Trophoblast cell (in vitro differentiated cells and primary cell): ENCODE measurements around the gene TIMM8B.
"Not testable (repeated sequence)": the region's sequence is repeated elsewhere in the genome, so short reads cannot be mapped to it uniquely, and the experiment has no call there.

Experiments used
- DNase-seq, 2 donors: peaks; one replicate each; pipeline ENCODE4 v3.0.0-alpha.2; 2016
- H2AFZ ChIP-seq: 2 replicates; pipeline ENCODE4 v1.6.1; 2013; ENCODE audit warnings: low read length, moderate library complexity, mild to moderate bottlenecking; ENCODE audit not compliant: insufficient read depth, poor library complexity
- H2AK5ac ChIP-seq: 2 replicates; pipeline ENCODE4 v1.6.1; 2013; ENCODE audit warnings: mild to moderate bottlenecking, low read length
- H2BK120ac ChIP-seq: 2 replicates; pipeline ENCODE4 v1.6.1; 2013; ENCODE audit warnings: low read length, mild to moderate bottlenecking, moderate library complexity; ENCODE audit not compliant: insufficient read depth, poor library complexity
- H2BK12ac ChIP-seq: 2 replicates; pipeline ENCODE4 v1.6.1; 2013; ENCODE audit warnings: mild to moderate bottlenecking, low read length, moderate library complexity
- H2BK5ac ChIP-seq: 2 replicates; pipeline ENCODE4 v1.6.1; 2013; ENCODE audit warnings: low read length, low read depth, moderate library complexity, mild to moderate bottlenecking; ENCODE audit not compliant: poor library complexity
- H3K14ac ChIP-seq: 2 replicates; pipeline ENCODE4 v1.6.1; 2013; ENCODE audit warnings: mild to moderate bottlenecking, low read length
- H3K18ac ChIP-seq: 2 replicates; pipeline ENCODE4 v1.6.1; 2013; ENCODE audit warnings: mild to moderate bottlenecking, low read length
- H3K23ac ChIP-seq: 2 replicates; pipeline ENCODE4 v1.6.1; 2013; ENCODE audit warnings: low read length
- H3K27ac ChIP-seq: 2 replicates; pipeline ENCODE4 v1.5.1; 2013; ENCODE audit warnings: low read depth, mild to moderate bottlenecking, inconsistent platforms, low read length, moderate library complexity
- H3K27me3 ChIP-seq: 2 replicates; pipeline ENCODE4 v1.6.1; 2013; ENCODE audit warnings: inconsistent platforms, mild to moderate bottlenecking, low read length, moderate library complexity; ENCODE audit not compliant: insufficient read depth
- H3K36me3 ChIP-seq, 2 experiments: 1 replicate in 1 of 2; 2 replicates in 1 of 2; pipeline ENCODE4 v1.6.1; 2013; ENCODE audit warnings: low read length in 2 of 2, mild to moderate bottlenecking in 2 of 2, moderate library complexity in 1 of 2; ENCODE audit not compliant: insufficient read depth in 2 of 2, control insufficient read depth in 1 of 2
- H3K4ac ChIP-seq: 2 replicates; pipeline ENCODE4 v1.6.1; 2013; ENCODE audit warnings: low read depth, mild to moderate bottlenecking, low read length, moderate library complexity
- H3K4me1 ChIP-seq, 2 experiments: 1 replicate in 1 of 2; 2 replicates in 1 of 2; pipeline ENCODE4 v1.6.1; 2013; ENCODE audit warnings: low read length in 2 of 2, mild to moderate bottlenecking in 2 of 2, moderate library complexity in 1 of 2; ENCODE audit not compliant: insufficient read depth in 2 of 2, control insufficient read depth in 1 of 2
- H3K4me2 ChIP-seq: 2 replicates; pipeline ENCODE4 v1.6.1; 2013; ENCODE audit warnings: inconsistent platforms, mild to moderate bottlenecking, low read length, moderate library complexity
- H3K4me3 ChIP-seq: 2 replicates; pipeline ENCODE4 v1.5.1; 2013; ENCODE audit warnings: mild to moderate bottlenecking, low read depth, low read length, inconsistent platforms
- H3K79me1 ChIP-seq: one replicate; pipeline ENCODE4 v1.6.1; 2013; ENCODE audit warnings: low read length
- H3K79me2 ChIP-seq: 2 replicates; pipeline ENCODE4 v1.6.1; 2013; ENCODE audit warnings: low read length, mild to moderate bottlenecking; ENCODE audit not compliant: control insufficient read depth, insufficient read depth, poor library complexity
- H3K9ac ChIP-seq: 2 replicates; pipeline ENCODE4 v1.6.1; 2013; ENCODE audit warnings: mild to moderate bottlenecking, low read length
- H3K9me3 ChIP-seq: 2 replicates; pipeline ENCODE4 v1.6.1; 2013; ENCODE audit warnings: low read depth, mild to moderate bottlenecking, control low read depth, inconsistent platforms, low read length; ENCODE audit not compliant: insufficient read depth
- H4K12ac ChIP-seq: 2 replicates; pipeline ENCODE4 v1.6.1; 2013; ENCODE audit warnings: low read depth, mild to moderate bottlenecking, low read length, moderate library complexity
- H4K8ac ChIP-seq: 2 replicates; pipeline ENCODE4 v1.6.1; 2013; ENCODE audit warnings: low read depth, mild to moderate bottlenecking, low read length, moderate library complexity
- H4K91ac ChIP-seq: one replicate; pipeline ENCODE4 v1.6.1; 2013; ENCODE audit warnings: low read depth, mild to moderate bottlenecking, low read length, moderate library complexity
- WGBS: extraction: QIAGEN DNeasy Blood & Tissue Kit; methylation state at CpG from one replicate; pipeline ENCODE4 v1.1.7; 2013; ENCODE audit warnings: missing lambda C conversion rate; ENCODE audit not compliant: insufficient read length, insufficient coverage; ENCODE audit errors: extremely low coverage; 5-methylcytosine and 5-hydroxymethylcytosine counted together

TIMM8B gene

DNA sequence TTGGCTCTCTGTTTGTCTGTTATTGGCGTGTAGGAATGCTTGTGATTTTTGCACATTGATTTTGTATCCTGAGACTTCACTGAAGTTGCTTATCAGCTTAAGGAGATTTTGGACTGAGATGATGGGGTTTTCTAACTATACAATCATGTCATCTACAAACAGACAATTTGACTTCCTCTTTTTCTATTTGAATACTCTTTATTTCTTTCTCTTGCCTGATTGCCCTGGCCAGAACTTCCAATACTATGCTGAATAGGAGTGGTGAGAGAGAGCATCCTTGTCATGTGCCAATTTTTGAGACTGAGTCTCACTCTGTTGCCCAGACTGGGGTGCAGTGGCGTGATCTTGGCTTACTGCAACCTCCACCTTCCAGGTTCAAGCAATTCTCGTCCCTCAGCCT is 38.3 kb downstream of the TIMM8B start:
- H3K18ac ChIP-seq, H3K4me1 ChIP-seq, H4K8ac ChIP-seq, H3K14ac ChIP-seq, H3K79me2 ChIP-seq, H2AFZ ChIP-seq, H3K27me3 ChIP-seq, H3K4me3 ChIP-seq, H2BK12ac ChIP-seq, H3K27ac ChIP-seq, H3K79me1 ChIP-seq, H3K23ac ChIP-seq, H4K12ac ChIP-seq, H3K9me3 ChIP-seq, H2AK5ac ChIP-seq, H3K4me2 ChIP-seq, H3K4ac ChIP-seq, H4K91ac ChIP-seq, H2BK5ac ChIP-seq, DNase-seq, H3K9ac ChIP-seq, H2BK120ac ChIP-seq: not testable (repeated sequence)
- no CpG with 5 or more reads among the region's 3 CpGs for WGBS
- peaks cover 17 to 22% of the 10 kb centered on the region in 2 experiments for H3K36me3 ChIP-seq

DNA sequence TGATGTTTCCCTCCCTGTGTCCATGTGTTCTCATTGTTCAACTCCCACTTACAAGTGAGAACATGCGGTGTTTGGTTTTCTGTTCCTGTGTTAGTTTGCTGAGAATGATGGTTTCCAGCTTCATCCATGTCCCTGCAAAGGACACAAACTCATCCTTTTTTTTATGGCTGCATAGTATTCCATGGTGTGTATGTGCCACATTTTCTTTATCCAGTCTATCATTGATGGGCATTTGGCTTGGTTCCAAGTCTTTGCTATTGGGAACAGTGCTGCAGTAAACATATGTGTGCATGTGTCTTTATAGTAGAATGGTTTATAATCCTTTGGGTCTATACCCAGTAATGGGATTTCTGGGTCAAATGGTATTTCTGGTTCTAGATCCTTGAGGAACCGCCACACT is 39.9 kb downstream of the TIMM8B start:
- H3K27me3 ChIP-seq, H3K79me1 ChIP-seq, H4K8ac ChIP-seq, H2BK12ac ChIP-seq, H3K4ac ChIP-seq, H3K4me1 ChIP-seq, H3K18ac ChIP-seq, H2BK5ac ChIP-seq, H4K91ac ChIP-seq, H2AK5ac ChIP-seq, H2AFZ ChIP-seq, H3K4me3 ChIP-seq, DNase-seq, H3K79me2 ChIP-seq, H3K4me2 ChIP-seq, H3K27ac ChIP-seq, H4K12ac ChIP-seq, H3K9ac ChIP-seq, H2BK120ac ChIP-seq, H3K23ac ChIP-seq, H3K14ac ChIP-seq, H3K9me3 ChIP-seq: not testable (repeated sequence)
- H3K36me3 ChIP-seq = peaks cover 14 to 15% of the 10 kb centered on the region in 2 experiments
- WGBS = no CpG with 5 or more reads among the region's 2 CpGs

DNA sequence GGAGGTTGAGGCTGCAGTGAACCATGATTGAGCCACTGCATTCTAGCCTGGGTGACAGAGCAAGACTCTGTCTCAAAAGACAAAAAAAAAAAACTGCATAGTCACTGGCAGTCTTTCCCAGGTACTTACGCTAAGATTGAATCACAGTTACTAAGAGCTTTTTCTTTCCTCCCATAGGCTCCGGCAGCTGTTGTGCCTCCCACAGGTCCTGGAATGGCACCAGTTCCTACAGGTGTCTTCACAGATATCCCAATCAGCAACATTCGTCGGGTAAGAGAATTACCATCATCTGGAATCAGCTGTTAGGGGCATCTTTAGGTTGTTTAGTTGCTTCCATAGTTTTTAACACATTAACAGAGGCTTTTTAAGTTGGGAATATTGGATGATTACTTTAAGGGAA is 41.6 kb downstream of the TIMM8B start:
- Histone ChIP-seq H4K12ac (no peak overlapping the region), H3K27me3 (no peaks in the 10 kb centered on the region), H4K8ac (no peak overlapping the region), H2AFZ (no peak overlapping the region), H3K4me1 (no peaks in the 10 kb centered on the region), H2AK5ac (no peak overlapping the region), H2BK12ac (no peak overlapping the region), H3K9ac (no peak overlapping the region), H3K14ac (no peak overlapping the region), H2BK5ac (no peak overlapping the region), H4K91ac (no peak overlapping the region), H2BK120ac (no peak overlapping the region), H3K4me2 (no peak overlapping the region), H3K36me3 (peaks cover 12 to 13% of the 10 kb centered on the region in 2 experiments), H3K79me2 (no peaks in the 10 kb centered on the region), H3K9me3 (no peaks in the 10 kb centered on the region), H3K79me1 (no peaks in the 10 kb centered on the region), H3K27ac (no peak overlapping the region), H3K18ac (no peak overlapping the region), H3K4ac (no peak overlapping the region), H3K23ac (no peak overlapping the region), H3K4me3 (no peak overlapping the region)
- DNase-seq = no peak
- WGBS = no CpG with 5 or more reads among the region's 4 CpGs

DNA sequence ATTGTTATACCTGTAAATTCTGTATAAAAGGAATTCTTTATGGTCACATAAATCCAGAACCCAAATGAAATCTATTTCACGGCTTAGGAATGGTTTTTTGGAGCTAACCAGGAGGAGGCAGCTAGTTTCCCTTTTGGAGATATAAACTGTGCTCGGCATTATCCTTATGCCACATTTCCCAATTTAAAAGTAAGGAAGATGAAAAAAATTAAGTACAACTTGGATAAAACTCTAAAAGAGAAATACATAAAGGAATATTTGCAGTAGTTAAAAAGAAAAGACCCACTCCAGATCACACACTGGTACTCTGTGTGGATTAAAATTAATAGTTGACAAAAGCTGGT is 43.6 kb downstream of the TIMM8B start:
- no peaks in the 10 kb centered on the region for H3K4me1 ChIP-seq
- H3K27ac ChIP-seq = no peak overlapping the region
- H2BK12ac ChIP-seq = no peak overlapping the region
- H4K8ac ChIP-seq = no peak overlapping the region
- H4K12ac ChIP-seq = no peak overlapping the region
- H3K4me2 ChIP-seq = no peak overlapping the region
- no peaks in the 10 kb centered on the region for H3K27me3 ChIP-seq
- no peak overlapping the region for H3K14ac ChIP-seq
- H2BK5ac ChIP-seq = no peak overlapping the region
- H3K18ac ChIP-seq = no peak overlapping the region
- H2AFZ ChIP-seq = no peak overlapping the region
- H3K9me3 ChIP-seq = no peaks in the 10 kb centered on the region
- H4K91ac ChIP-seq = no peak overlapping the region
- WGBS = no CpG with 5 or more reads among the region's 2 CpGs
- peaks cover 14 to 15% of the 10 kb centered on the region in 2 experiments for H3K36me3 ChIP-seq
- H3K79me2 ChIP-seq = no peaks in the 10 kb centered on the region
- H3K9ac ChIP-seq = no peak overlapping the region
- no peaks in the 10 kb centered on the region for H3K79me1 ChIP-seq
- no peak overlapping the region for H3K4ac ChIP-seq
- no peak overlapping the region for H3K4me3 ChIP-seq
- no peak overlapping the region for H2AK5ac ChIP-seq
- DNase-seq = no peak
- H3K23ac ChIP-seq = no peak overlapping the region
- no peak overlapping the region for H2BK120ac ChIP-seq
